Measurements from ENCODE around the gene S100A14. TPM values are rescaled to one million over a fixed set of nuclear protein-coding genes. Genes with fewer than 3 reads are reported as not detected.
A peak's percentile ranks its signal among the peaks of the same experiment; 100 is the strongest.

S100A14 gene
- total and polyA plus RNA-seq, 2 of the 13 experiments (the other 11 are each of a cell fraction or from before 2014, with no cell fraction given): 1.4 to 7.7 TPM

- TF ChIP-seq ZNF766 (CRISPR knock-in tag; IDR thresholded peaks at IDR 0.05; ENCODE audit: borderline replicate concordance) (peak; percentile 24; the same call in 1 of the 2 replicates), HOMEZ (CRISPR knock-in tag; IDR thresholded peaks at IDR 0.05; ENCODE audit: low read depth) (no peak), ZNF354B (CRISPR knock-in tag; IDR thresholded peaks at IDR 0.05) (no peak), XRCC5 (optimal IDR thresholded peaks at IDR 0.05; ENCODE audit: low read length) (peak; percentile 83), ELF4 (CRISPR knock-in tag; IDR thresholded peaks at IDR 0.05; ENCODE audit: borderline replicate concordance) (no peak), ZNF772 (CRISPR knock-in tag; IDR thresholded peaks at IDR 0.05) (no peak), DR1 (CRISPR knock-in tag; IDR thresholded peaks at IDR 0.05) (peak; percentile 45; the same call in 1 of the 2 replicates), ZSCAN22 (CRISPR knock-in tag; IDR thresholded peaks at IDR 0.05) (no peak), HMG20B (CRISPR knock-in tag; conservative IDR thresholded peaks at IDR 0.05) (no peak), GFI1 (CRISPR knock-in tag; IDR thresholded peaks at IDR 0.05; ENCODE audit: borderline replicate concordance) (peak; percentile 69; the same call in 1 of the 2 replicates), HNF1A (IDR thresholded peaks at IDR 0.05; ENCODE audit: low read depth) (no peak), HNF1A (CRISPR knock-in tag; IDR thresholded peaks at IDR 0.05; ENCODE audit: borderline replicate concordance) (peak; percentile 32; the same call in 1 of the 2 replicates), ZNF414 (CRISPR knock-in tag; IDR thresholded peaks at IDR 0.05) (peak; percentile 89; the same call in 1 of the 2 replicates), DRAP1 (CRISPR knock-in tag; IDR thresholded peaks at IDR 0.05) (peak; percentile 59; the same call in 1 of the 2 replicates), FOXK1 (CRISPR knock-in tag; IDR thresholded peaks at IDR 0.05; ENCODE audit: borderline replicate concordance, low read depth) (no peak), ZNF275 (CRISPR knock-in tag; IDR thresholded peaks at IDR 0.05; ENCODE audit: borderline replicate concordance) (no peak), REL (CRISPR knock-in tag; conservative IDR thresholded peaks at IDR 0.05) (no peak), ZNF256 (CRISPR knock-in tag; conservative IDR thresholded peaks at IDR 0.05) (no peak), PRMT3 (CRISPR knock-in tag; IDR thresholded peaks at IDR 0.05; ENCODE audit: borderline replicate concordance, low read depth) (no peak)
Observed at GRCh38 chr1:153658400-153659174, 42.5 kb upstream of the S100A14 start, which contains the start of gene SNAPIN (continued).

All from HepG2 (cell line).